ENCODE measurements around the gene LLGL1. TPM values are rescaled to one million over a fixed set of nuclear protein-coding genes. Genes with fewer than 3 reads are reported as not detected.

The LLGL1 gene
- total RNA-seq, 1 donor from 2014 or later: 61.2 TPM

DNA sequence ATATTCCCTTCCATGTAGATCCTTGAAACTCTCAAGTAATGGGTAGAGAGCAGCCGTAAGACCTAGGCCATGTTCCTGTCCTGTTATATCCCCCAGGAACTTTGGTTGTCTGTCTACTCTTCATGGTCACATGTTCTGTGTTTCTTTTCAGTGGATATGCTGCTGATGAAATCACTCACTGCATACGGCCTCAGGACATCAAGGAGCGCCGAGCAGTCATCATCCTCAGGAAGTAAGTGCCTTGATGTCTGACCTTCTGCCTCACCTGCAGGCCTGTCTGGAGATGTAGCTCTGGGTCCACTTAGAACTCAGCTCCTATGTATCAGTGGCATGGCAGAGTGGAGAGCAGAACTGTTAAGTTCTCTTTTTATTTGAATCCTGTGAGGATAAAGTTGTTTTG lies 30.6 kb upstream of the LLGL1 start:
- DNase-seq (ENCODE audit: extremely low spot score, unreplicated experiment): no peak
- peaks cover 29% of the 10 kb centered on the region for H3K36me3 Mint-ChIP-seq

DNA sequence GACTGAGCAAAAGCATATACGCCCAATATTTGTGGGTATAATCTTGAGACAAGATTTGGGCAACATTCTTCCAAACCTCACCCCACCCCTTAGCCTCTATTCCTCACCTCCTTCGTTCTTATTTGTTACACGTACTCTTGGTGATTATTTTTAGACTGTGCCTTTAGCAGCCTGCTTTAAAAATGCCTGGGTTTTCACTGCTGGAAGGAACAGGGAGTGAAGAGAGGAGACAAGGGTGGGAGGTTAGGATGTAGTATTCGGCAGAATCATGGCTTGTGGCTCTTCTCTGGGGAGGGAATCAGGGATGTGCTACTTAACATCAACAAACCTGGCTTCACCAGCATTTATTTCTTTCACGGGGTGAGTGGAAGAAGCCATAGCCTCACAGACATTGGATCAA lies 30.2 kb upstream of the LLGL1 start:
- Mint-ChIP-seq H3K9me3 (no peaks in the 10 kb centered on the region), H3K36me3 (peaks cover 27% of the 10 kb centered on the region), H3K27me3 (no peaks in the 10 kb centered on the region), H3K4me3 (no peak overlapping the region), H3K27ac (no peak overlapping the region), H3K4me1 (ENCODE audit: unreplicated experiment) (peaks cover 12% of the 10 kb centered on the region)
- TF ChIP-seq, protein P1, sequence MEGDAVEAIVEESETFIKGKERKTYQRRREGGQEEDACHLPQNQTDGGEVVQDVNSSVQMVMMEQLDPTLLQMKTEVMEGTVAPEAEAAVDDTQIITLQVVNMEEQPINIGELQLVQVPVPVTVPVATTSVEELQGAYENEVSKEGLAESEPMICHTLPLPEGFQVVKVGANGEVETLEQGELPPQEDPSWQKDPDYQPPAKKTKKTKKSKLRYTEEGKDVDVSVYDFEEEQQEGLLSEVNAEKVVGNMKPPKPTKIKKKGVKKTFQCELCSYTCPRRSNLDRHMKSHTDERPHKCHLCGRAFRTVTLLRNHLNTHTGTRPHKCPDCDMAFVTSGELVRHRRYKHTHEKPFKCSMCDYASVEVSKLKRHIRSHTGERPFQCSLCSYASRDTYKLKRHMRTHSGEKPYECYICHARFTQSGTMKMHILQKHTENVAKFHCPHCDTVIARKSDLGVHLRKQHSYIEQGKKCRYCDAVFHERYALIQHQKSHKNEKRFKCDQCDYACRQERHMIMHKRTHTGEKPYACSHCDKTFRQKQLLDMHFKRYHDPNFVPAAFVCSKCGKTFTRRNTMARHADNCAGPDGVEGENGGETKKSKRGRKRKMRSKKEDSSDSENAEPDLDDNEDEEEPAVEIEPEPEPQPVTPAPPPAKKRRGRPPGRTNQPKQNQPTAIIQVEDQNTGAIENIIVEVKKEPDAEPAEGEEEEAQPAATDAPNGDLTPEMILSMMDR (conservative IDR thresholded peaks at IDR 0.05): no peak
- DNase-seq (ENCODE audit: extremely low spot score, unreplicated experiment): no peak

More for the DNA sequence above, 30.6 kb upstream of the LLGL1 start:
- no peak overlapping the region for H3K27ac Mint-ChIP-seq
- H3K9me3 Mint-ChIP-seq: no peaks in the 10 kb centered on the region
- peaks cover 14% of the 10 kb centered on the region for H3K4me1 Mint-ChIP-seq (ENCODE audit: unreplicated experiment)
- H3K27me3 Mint-ChIP-seq: no peaks in the 10 kb centered on the region
- TF ChIP-seq, protein P1 (conservative IDR thresholded peaks at IDR 0.05): no peak
- H3K4me3 Mint-ChIP-seq: no peak overlapping the region

- peak overlapping the region; percentile 32 for H3K27ac Mint-ChIP-seq
- DNase-seq (ENCODE audit: extremely low spot score, unreplicated experiment): no peak
- no peak overlapping the region for H3K4me3 Mint-ChIP-seq
- no peaks in the 10 kb centered on the region for H3K27me3 Mint-ChIP-seq
- peaks cover 20% of the 10 kb centered on the region for H3K36me3 Mint-ChIP-seq
- TF ChIP-seq, protein P1 (conservative IDR thresholded peaks at IDR 0.05): no peak
- H3K4me1 Mint-ChIP-seq (ENCODE audit: unreplicated experiment): peaks cover 4% of the 10 kb centered on the region
- H3K9me3 Mint-ChIP-seq: no peaks in the 10 kb centered on the region
Observed at GRCh38 chr17:18197535-18198194, 27.8 kb upstream of the LLGL1 start.

DNA sequence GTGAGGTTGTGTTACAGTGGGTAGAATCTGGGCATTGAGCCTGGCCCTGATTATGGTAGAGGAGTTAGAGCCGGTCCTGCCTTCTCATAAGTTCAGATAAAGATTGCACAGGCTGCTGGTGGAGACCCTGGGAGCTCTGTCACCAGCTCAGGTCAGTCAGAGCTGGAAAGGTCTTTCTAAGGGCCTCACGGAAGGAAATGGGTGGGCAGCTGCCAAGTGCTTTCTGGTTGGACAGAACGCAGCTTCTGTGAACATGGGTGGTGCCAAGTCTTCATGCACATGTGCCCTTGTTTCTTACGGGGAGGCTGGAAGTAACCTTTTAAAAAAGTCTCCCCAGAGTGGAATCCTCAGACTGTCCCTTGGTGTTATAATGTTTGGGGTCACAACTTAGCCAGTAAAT lies 26.9 kb upstream of the LLGL1 start:
- Mint-ChIP-seq H3K36me3 (peaks cover 18% of the 10 kb centered on the region), H3K4me1 (ENCODE audit: unreplicated experiment) (peaks cover 4% of the 10 kb centered on the region), H3K27ac (peak overlapping the region; percentile 32), H3K4me3 (no peak overlapping the region), H3K27me3 (no peaks in the 10 kb centered on the region), H3K9me3 (no peaks in the 10 kb centered on the region)
- DNase-seq (ENCODE audit: extremely low spot score, unreplicated experiment): no peak
- TF ChIP-seq, protein P1 (conservative IDR thresholded peaks at IDR 0.05): no peak

DNA sequence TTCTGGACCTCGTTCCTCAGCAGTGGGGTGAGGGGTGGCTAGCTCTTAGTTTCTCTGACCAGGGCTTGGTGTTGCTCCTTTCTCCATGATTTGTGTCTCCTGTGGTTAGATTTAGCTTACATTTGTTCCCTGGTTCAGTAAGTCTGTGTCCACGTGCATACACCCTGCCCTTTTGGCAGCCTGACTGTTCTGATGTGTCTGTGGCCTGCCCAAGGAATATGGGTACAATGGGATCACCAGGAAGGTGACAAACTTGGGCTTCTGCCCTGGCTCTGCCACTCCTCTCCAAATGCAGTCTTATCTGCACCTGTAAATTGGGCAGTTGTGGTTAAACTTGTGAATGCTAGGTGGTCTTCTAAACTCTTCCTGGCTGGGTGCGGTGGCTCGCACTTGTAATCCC lies 24.3 kb upstream of the LLGL1 start:
- TF ChIP-seq, protein P1 (conservative IDR thresholded peaks at IDR 0.05): no peak
- Mint-ChIP-seq H3K4me1 (ENCODE audit: unreplicated experiment) (peaks cover 4% of the 10 kb centered on the region), H3K9me3 (no peaks in the 10 kb centered on the region), H3K36me3 (peaks cover 9% of the 10 kb centered on the region), H3K27ac (no peak overlapping the region), H3K4me3 (no peak overlapping the region), H3K27me3 (no peaks in the 10 kb centered on the region)
- DNase-seq (ENCODE audit: extremely low spot score, unreplicated experiment): no peak

Measured in type B pancreatic cell (in vitro differentiated cells).